ENCODE measurements around the gene CELF5.

CELF5 gene

GRCh38 chr19:3224346-3225168 lies at the start of gene CELF5:
CELF5 (plus strand) TSS chr19:3224661; CDS start chr19:3224740, 79 bp downstream.
- TF ChIP-seq YY1 (IDR thresholded peaks at IDR 0.05; ENCODE audit: low read depth) (no peak), ZBTB7A (IDR thresholded peaks at IDR 0.05; ENCODE audit: low read depth) (0 out of 2 replicates have a peak, but pooled peaks have one; percentile 36), EGR1 (IDR thresholded peaks at IDR 0.05) (no peak), RAD21 (IDR thresholded peaks at IDR 0.05; ENCODE audit: low read depth) (peak; percentile 44; the same call in 1 of the 2 replicates)

- TF ChIP-seq NFIC (IDR thresholded peaks at IDR 0.05) = peak; percentile 53
- 0 out of 2 replicates have a peak, but pooled peaks have one; percentile 52 for TF ChIP-seq MAX (IDR thresholded peaks at IDR 0.05)
- no peak for TF ChIP-seq EP300 (IDR thresholded peaks at IDR 0.05; ENCODE audit: borderline replicate concordance)
Observed at GRCh38 chr19:3175781-3176714, 48.4 kb upstream of the CELF5 start.

- TF ChIP-seq EP300 (IDR thresholded peaks at IDR 0.05; ENCODE audit: borderline replicate concordance) (no peak), CREB1 (IDR thresholded peaks at IDR 0.05; ENCODE audit: low read depth) (no peak), FOXM1 (IDR thresholded peaks at IDR 0.05; ENCODE audit: borderline replicate concordance, low read depth) (no peak), YY1 (IDR thresholded peaks at IDR 0.05; ENCODE audit: low read depth) (no peak), TAF1 (IDR thresholded peaks at IDR 0.05; ENCODE audit: low read depth) (no peak), RAD21 (IDR thresholded peaks at IDR 0.05; ENCODE audit: low read depth) (no peak), TCF12 (IDR thresholded peaks at IDR 0.05; ENCODE audit: low read depth) (no peak)
Observed at GRCh38 chr19:3176715-3177501, 47.6 kb upstream of the CELF5 start.

GRCh38 chr19:3178377-3178972 lies 46.0 kb upstream of the CELF5 start, which contains the start of gene S1PR4:
S1PR4 (plus strand) TSS chr19:3178769; CDS start chr19:3178793, 24 bp downstream.
- TF ChIP-seq FOXM1 (IDR thresholded peaks at IDR 0.05; ENCODE audit: borderline replicate concordance, low read depth) (no peak), ZBTB7A (IDR thresholded peaks at IDR 0.05; ENCODE audit: low read depth) (0 out of 2 replicates have a peak, but pooled peaks have one; percentile 13)

GRCh38 chr19:3178973-3179738 lies 45.3 kb upstream of the CELF5 start:
- TF ChIP-seq REST (IDR thresholded peaks at IDR 0.05; ENCODE audit: low read depth) (no peak), MAX (IDR thresholded peaks at IDR 0.05) (no peak), CEBPB (IDR thresholded peaks at IDR 0.05) (no peak), TAF1 (IDR thresholded peaks at IDR 0.05; ENCODE audit: low read depth) (no peak), EP300 (IDR thresholded peaks at IDR 0.05; ENCODE audit: borderline replicate concordance) (no peak), USF1 (IDR thresholded peaks at IDR 0.05) (no peak), ZBTB7A (IDR thresholded peaks at IDR 0.05; ENCODE audit: low read depth) (no peak), FOXM1 (IDR thresholded peaks at IDR 0.05; ENCODE audit: borderline replicate concordance, low read depth) (no peak), YY1 (IDR thresholded peaks at IDR 0.05; ENCODE audit: low read depth) (no peak), EGR1 (IDR thresholded peaks at IDR 0.05) (no peak), TEAD4 (IDR thresholded peaks at IDR 0.05) (no peak), NFIC (IDR thresholded peaks at IDR 0.05) (no peak), RAD21 (IDR thresholded peaks at IDR 0.05; ENCODE audit: low read depth) (no peak), TCF12 (IDR thresholded peaks at IDR 0.05; ENCODE audit: low read depth) (no peak), CREB1 (IDR thresholded peaks at IDR 0.05; ENCODE audit: low read depth) (no peak)

GRCh38 chr19:3179739-3180293 lies 44.6 kb upstream of the CELF5 start:
- no peak for TF ChIP-seq CREB1 (IDR thresholded peaks at IDR 0.05; ENCODE audit: low read depth)
- TF ChIP-seq MAX (IDR thresholded peaks at IDR 0.05) = no peak
- no peak for TF ChIP-seq FOXM1 (IDR thresholded peaks at IDR 0.05; ENCODE audit: borderline replicate concordance, low read depth)
- no peak for TF ChIP-seq NFIC (IDR thresholded peaks at IDR 0.05)
- no peak for TF ChIP-seq CEBPB (IDR thresholded peaks at IDR 0.05)
- no peak for TF ChIP-seq EP300 (IDR thresholded peaks at IDR 0.05; ENCODE audit: borderline replicate concordance)
- no peak for TF ChIP-seq REST (IDR thresholded peaks at IDR 0.05; ENCODE audit: low read depth)
- no peak for TF ChIP-seq YY1 (IDR thresholded peaks at IDR 0.05; ENCODE audit: low read depth)
- no peak for TF ChIP-seq ZBTB7A (IDR thresholded peaks at IDR 0.05; ENCODE audit: low read depth)
- TF ChIP-seq RAD21 (IDR thresholded peaks at IDR 0.05; ENCODE audit: low read depth) = no peak
- TF ChIP-seq TCF12 (IDR thresholded peaks at IDR 0.05; ENCODE audit: low read depth) = no peak

Data from Ishikawa (cell line).